ENCODE measurements around the gene TMEM255B.
"Not testable (repeated sequence)": the region's sequence is repeated elsewhere in the genome, so short reads cannot be mapped to it uniquely, and the experiment has no call there.

TMEM255B gene

DNA sequence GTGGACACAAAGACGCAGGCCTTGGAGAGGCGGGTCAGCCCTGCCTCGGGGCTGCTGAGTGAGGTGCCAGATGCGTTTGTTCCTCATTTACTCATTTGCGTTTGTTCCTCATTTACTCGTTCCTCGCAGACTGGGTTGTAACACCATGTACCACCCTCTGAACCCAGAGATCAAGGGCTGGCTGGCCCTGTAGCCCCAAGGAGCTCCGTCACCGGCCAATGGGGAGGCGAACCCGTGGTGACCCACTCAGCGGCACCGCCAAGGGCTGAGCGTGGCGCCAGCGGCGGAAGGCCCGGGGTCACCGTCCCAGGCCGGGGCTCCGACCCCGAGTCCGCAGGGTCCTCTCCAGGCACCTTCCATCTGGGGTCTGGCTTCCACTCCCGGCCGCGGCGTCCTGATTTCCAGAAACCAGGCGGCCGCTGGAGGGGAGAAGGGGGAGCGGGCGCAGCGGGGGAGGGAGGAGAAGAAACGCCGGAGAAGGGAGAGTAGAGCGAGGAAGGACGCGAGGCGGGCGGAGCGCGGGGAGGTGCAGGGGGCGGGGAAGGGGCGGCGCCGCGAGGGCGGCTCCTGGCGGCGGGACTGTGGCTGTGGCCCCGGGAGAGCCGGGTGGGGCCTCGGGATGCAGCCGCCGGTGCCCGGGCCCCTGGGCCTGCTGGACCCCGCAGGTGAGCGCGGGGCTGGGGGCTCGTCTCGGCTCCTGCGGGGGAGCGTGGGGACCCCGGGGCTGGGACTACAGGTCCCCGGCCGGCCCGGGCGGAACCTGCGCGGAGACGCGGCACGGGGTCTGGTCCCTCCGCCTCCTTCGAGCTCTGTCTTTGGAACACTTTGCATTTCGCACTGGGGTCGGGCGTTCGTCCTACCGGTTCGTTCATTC, at the start of gene TMEM255B:
Gene TMEM255B, plus strand, starts transcription at position 576 of the 874 bp plus-strand sequence. Its CDS starts 44 bp downstream, at position 620.
- peak; percentile 80 for DNase-seq

DNA sequence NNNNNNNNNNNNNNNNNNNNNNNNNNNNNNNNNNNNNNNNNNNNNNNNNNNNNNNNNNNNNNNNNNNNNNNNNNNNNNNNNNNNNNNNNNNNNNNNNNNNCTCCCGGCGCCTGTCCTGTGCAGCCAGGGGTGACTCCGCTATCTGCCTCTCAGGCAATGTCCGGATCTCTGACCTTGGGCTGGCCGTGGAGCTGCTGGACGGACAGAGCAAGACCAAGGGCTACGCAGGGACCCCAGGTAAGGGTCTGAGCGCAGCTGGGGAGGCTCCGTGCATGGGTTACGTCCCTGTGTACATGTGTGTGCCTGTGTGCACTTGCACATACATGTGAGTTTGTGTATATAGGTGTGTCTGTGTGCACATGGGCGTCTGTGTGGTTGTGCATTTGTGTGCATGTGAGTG, 36.1 kb upstream of the TMEM255B start:
- DNase-seq: no peak

GRCh38 chr13:113723410-113724015, 35.5 kb upstream of the TMEM255B start:
- DNase-seq: peak; percentile 45

GRCh38 chr13:113724016-113724758, 34.8 kb upstream of the TMEM255B start:
- no peak for DNase-seq

DNA sequence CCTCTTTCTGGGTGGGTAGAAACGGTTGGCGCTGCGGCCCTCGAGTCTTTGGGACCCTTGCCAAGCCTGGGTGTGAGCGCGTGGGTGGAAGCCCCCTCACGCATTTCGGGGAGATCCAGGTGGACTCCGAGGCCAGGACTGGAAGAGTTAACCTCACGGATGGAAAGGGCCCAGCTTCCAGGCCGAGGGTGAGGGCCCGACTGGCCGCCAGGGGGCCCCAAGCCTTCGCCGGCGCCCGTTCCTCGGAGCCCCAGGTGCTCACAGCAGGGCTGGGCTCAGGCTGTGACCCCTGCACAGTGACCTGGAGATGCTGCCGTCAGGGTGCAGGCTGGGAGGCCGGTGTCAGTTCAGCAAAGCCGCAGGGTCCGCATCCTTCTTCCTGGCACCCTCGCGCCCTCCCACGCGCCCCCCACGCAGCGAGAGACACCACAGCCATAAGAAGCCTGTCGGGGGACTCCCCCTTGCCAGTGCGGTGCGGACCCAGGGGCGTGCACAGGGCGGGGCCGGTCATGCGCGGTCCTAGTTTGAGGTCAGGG, 34.2 kb upstream of the TMEM255B start:
- DNase-seq: no peak

DNA sequence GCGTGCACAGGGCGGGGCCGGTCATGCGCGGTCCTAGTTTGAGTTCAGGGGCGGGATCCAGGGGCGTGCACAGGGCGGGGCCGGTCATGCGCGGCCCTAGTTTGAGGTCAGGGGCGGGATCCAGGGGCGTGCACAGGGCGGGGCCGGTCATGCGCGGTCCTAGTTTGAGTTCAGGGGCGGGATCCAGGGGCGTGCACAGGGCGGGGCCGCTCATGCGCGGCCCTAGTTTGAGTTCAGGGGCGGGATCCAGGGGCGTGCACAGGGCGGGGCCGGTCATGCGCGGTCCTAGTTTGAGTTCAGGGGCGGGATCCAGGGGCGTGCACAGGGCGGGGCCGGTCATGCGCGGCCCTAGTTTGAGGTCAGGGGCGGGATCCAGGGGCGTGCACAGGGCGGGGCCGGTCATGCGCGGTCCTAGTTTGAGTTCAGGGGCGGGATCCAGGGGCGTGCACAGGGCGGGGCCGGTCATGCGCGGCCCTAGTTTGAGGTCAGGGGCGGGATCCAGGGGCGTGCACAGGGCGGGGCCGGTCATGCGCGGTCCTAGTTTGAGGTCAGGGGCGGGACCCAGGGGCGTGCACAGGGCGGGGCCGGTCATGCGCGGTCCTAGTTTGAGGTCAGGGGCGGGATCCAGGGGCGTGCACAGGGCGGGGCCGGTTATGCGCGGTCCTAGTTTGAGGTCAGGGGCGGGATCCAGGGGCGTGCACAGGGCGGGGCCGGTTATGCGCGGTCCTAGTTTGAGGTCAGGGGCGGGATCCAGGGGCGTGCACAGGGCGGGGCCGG, 33.5 kb upstream of the TMEM255B start:
- not testable (repeated sequence) for DNase-seq

GRCh38 chr13:113726106-113726821, 32.8 kb upstream of the TMEM255B start:
- DNase-seq: not testable (repeated sequence)

- no peak for DNase-seq
Observed at GRCh38 chr13:113726961-113727411, 32.0 kb upstream of the TMEM255B start.

DNA sequence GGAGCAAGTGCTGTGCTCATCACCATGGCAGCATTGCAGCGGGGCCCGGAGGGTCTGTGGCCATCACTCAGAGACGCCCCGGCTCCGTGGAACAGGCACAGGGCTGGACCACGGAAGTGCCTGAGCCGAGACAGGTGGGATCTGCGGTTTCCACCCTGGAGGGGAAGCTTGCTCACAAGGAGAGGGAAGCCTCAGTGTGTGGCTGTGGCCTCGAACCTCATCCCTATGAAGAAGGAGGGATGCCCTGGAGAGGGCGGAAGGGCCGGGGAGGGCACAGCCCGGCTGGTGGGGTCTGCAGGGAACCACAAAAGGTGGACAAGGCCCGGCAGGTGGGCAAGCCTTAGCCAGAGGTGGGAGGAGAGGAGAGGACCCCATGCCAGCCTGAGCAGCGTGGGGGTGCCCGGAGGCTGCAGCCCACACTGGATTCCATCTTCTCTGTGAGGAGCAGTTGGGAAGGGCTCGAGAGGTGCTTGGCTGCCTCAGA, 30.4 kb upstream of the TMEM255B start:
- no peak for DNase-seq

DNA sequence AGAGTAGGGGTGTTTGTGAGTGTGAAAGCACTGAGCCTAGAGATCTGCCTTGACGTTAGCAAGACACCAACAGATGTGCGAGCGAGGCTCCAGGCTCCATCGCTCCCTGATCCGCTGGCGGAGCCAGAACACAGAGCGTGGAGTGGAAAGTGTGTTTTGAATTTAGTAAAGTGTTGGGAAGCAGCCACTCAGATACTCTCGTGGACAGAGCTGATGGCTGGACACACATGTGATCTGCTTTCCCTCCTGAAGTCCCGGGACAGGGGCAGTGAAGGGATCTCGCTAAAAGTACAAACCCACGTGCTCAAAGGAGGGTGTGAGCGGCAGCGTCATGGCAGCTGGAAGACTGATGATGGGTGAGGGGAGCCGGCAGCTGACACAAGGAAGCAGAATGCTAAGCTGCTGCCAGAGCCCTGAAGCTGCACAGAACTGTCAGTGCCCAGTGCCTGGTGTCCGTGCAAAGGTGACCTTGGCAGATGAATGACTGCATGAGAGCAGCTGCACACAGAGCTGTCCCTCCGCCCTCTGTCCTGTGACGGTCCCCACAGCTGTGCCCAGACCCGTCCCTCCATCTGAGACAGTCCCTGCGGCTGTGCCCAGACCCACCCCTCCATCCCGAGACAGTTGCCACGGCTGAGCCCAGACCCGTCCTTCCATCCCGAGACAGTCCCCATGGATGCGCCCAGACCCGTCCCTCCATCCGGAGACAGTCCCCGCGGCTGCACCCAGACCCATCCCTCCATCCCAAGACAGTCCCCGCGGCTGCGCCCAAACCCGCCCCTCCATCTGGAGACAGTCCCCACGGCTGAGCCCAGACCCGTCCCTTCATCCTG, 29.6 kb upstream of the TMEM255B start:
- DNase-seq: no peak

DNA sequence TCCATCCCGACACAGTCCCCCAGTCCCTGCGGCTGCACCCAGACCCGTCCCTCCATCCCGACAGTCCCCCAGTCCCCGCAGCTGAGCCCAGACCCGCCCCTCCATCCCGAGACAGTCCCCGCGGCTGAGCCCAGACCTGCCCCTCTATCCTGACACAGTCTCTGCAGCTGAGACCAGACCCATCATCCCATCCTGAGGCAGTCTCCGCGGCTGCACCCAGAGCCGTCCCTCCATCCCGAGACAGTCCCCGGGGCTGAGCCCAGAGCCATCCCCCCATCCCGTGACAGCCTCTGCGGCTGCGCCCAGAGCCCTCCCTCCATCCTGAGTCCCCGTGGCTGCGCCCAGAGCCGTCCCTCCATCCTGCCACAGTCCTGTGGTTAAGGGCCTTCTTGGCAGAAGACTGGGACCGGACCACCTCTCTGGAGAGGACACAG, 28.8 kb upstream of the TMEM255B start:
- no peak for DNase-seq

DNA sequence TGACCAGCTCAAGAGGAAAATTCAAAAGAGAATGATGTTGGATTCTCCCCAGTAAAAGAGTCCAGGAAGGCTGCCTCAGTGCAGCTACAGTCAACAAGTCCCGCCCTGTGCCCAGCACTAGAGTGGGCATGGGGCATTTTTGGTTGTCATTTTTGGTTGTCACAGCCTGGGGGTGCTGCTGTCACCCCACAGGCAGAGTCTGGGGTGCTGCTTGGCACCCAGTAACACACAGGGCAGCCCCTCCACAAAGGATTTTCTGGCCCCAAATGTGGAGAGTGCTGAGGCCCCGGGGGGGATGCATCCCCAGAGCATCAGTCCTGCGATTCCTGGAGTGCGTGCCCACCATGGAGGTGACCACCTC, 28.2 kb upstream of the TMEM255B start:
- no peak for DNase-seq

- DNase-seq: no peak
Observed at GRCh38 chr13:113731192-113732175, 27.5 kb upstream of the TMEM255B start.

GRCh38 chr13:113732176-113732960, 26.7 kb upstream of the TMEM255B start:
- no peak for DNase-seq

DNA sequence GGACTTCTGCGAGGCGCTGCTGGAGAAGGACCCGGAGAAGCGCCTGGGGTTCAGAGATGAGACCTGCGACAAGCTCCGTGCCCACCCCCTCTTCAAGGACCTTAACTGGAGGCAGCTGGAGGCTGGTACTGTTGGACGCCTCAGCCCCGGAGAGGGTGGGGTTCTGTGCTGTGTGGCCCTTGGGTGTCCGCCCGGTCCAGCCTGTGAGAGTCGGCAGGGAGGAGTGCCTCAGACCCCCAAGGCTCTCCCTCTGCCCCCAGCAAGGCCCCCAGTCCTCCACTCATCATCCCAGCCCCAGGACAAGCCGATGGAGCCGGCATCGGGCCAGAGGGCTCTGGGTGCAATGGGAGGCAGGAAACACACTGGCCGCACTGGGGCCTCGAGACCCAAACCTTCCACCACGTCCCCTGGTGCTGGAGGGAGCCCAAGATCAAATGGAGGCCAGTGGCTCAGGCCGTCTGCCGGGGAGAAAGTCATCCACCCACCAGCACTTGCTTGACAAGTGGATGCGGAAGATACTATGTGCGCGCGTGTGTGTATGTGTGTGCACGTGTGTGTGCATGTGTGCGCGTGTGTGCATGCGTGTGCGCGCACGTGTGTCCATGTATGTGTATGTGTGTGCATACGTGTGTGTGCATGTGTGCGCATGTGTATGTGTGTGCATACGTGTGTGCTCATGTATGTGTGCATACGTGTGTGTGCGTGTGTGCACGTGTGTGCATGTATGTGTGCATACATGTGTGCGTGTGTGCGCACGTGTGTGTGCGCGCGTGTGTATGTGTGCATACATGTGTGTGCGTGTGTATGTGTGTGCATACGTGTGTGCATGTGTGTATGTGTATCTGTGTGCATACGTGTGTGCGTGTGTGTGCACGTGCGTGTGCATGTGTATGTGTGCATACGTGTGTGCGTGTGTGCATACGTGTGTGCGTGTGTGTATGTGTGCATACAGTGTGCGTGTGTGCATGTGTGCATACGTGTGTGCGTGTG, 25.8 kb upstream of the TMEM255B start:
- no peak for DNase-seq

DNA sequence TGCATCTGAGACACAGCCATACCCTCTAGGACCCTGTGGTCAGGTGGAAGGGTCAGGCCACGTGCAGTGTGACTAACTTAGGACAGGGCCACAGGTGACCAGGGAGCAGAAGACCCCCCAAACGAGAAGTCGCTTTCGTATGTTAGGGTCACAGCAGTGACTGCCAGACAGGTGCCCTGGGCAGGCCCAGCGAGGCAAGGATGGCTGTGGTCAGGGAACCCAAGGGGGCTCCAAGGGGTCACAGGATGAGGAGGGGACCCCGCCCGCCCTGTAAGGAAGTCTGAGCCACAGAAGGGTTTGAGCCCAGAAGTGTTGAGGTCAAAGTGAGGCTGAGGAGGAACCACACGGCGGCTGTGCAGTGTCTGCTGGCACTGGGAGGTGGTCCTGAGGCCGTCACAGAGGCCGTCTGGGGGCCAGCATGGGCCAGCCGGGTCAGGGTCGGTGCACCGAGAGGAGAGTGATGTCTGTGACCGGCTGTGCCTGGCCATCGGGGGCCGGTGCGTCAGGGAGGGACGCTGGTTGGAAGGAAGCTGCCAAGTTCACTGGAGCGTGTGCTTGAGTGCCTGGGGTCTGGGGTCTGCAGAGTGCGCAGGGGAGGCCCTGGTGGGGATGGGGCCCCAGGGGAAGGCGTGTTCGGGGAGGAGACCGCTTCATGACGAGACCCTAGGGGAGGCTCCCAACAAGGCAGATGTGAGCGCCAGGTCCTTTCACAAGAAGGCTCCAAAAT, 24.8 kb upstream of the TMEM255B start:
- DNase-seq: no peak

DNA sequence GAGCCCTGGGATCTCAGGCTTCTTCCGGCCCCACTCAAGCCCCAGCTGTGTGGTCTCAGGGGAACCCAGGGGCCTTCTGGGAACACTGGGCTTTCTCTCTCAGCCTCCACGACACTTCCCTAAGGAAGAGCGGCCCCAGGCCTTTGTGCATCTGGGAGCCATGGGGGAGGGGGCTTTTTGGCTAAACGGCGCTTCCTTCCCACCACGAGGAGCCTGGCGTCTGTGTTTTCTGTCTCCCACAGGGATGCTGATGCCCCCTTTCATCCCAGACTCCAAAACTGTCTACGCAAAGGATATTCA, 24.2 kb upstream of the TMEM255B start:
- DNase-seq: no peak

Measured in OCI-M1 (cell line).